NCI-H82 (cell line): ENCODE measurements around the gene PLA2G12B.
"Not testable (repeated sequence)": the region's sequence is repeated elsewhere in the genome, so short reads cannot be mapped to it uniquely, and the experiment has no call there.

Experiments
- DNase-seq: peaks from one replicate; lab custom pipeline; 2025; lab: John Stamatoyannopoulos, UW

Gene PLA2G12B, protein sequence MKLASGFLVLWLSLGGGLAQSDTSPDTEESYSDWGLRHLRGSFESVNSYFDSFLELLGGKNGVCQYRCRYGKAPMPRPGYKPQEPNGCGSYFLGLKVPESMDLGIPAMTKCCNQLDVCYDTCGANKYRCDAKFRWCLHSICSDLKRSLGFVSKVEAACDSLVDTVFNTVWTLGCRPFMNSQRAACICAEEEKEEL

DNA sequence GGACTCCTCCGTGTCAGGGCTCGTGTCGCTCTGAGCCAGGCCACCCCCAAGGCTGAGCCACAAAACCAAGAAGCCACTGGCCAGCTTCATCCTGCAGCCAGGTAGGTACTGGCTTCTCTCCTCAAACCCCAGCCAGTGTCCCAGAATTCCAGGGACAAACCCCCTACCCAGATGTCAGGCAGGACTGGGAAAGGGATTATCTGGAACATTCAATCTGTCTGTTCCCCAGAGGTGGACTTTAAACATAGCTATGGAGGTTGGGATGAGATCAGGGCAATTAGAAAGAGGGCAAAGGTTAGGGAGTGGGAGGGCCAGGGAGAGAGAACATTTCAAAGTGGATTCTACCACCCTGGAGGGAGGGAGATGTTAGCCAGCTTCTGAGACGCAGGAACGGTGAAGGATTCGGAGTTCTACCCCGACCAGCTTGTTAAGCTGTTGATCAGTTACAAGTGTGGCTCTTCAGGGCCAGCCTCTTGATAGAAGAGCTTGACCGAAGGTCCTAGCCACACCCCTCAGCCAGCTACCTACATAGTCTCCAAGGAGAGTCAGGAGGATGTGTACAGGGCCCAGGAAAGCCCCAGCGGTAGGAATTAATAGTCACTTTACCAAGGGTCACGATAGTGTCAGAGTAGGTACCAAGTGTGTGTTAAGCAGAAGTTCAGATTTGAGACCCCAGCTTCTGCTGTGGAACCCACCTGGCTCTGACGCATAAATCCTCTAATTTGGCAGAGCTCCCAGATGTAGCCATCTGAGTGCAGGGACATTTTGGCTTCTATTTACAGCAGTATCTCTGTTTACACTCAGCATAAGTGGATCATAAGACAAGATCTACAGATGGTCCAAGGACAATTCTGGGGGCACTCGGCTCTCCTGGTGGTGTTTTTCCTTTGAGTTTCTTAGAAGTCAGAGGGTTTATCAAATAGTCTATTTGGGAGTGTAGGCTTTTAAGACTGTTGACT is at the start of gene PLA2G12B:
Gene PLA2G12B, minus strand, starts transcription at position 211 of the 959 bp plus-strand sequence. Its CDS starts 121 bp downstream, at position 90.
- DNase-seq: peak; percentile 97

DNA sequence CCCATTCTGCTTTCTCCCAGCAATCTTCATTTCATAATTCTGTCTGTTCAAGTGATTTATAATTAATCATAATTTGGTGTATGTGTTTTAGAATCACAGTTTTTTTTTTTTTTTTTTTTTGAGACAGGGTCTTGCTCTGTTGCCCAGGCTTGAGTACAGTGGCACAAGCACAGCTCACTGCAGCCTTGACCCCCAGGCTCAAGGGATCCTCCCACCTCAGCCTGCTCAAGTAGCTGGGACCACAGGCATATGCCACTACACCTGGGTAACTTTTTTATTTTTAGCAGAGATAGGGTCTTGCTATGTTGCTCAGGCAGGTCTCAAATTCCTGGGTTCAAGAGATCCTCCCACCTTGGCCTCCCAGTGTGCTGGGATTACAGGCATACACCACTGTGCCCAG is 49.2 kb upstream of the PLA2G12B start:
- no peak for DNase-seq

DNA sequence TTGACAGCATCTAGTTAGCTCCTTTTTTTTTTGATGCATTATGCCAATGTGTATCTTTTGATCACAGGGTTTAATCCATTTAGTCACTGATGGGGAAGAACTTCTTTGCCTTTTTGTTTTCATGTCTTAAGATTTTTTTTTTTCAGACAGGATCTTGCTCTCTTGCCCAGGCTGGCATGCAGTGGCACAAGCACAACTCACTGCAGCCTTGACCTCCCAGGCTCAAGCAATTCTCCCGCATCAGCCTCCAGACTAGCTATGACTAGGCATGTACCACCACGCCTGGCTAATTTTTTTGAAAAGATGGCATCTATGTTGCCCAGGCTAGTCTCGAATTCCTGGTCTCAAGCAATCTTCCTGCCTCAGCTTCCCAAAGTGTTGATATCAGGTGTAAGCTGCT is 46.4 kb upstream of the PLA2G12B start:
- no peak for DNase-seq

DNA sequence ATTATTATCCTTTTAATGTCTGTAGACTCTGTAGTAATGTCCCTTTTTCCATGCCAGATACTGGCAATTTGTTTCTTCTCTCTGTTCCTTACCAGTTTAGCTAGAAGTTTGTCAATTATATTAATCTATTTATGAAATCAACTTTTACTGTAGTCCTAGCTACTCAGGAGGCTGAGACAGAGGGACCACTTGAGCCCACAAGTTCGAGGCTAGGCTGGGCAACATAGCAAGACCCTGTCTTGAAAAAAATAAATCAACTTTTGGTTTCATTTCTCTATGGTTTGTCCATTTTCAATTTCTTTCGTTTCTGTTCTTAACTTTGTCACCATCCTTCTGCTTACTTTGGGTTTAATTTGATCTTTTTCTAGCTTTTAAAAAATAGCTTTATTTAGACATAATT is 42.5 kb upstream of the PLA2G12B start:
- DNase-seq: no peak

DNA sequence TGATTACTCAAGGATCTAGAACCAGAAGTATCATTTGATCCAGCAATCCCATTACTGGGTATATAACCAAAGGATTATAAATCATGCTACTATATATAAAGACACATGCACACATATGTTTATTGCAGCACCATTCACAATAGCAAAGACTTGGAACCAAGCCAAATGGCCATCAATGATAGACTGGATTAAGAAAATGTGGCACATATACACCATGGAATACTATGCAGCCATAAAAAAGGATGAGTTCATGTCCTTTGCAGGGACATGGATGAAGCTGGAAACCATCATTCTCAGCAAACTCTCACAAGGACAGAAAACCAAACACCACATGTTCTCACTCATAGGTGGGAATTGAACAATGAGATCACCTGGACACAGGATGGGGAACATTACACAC is 40.9 kb upstream of the PLA2G12B start:
- not testable (repeated sequence) for DNase-seq

DNA sequence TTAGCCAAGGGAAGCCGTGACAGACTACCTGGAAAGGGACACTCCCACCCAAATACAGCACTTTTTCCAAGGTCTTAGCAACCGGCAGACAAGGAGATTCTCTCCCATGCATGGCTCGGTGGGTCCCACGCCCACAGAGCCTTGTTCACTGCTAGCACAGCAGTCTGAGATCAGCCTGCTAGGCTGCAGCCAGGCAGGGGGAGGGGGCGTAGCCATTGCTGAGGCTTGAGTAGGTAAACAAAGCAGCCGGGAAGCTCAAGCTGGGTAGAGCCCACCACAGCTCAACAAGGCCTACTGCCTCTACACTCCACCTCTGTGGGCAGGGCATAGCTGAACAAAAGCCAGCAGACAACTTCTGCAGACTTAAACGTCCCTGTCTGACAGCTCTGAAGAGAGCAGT is 35.2 kb upstream of the PLA2G12B start:
- not testable (repeated sequence) for DNase-seq

DNA sequence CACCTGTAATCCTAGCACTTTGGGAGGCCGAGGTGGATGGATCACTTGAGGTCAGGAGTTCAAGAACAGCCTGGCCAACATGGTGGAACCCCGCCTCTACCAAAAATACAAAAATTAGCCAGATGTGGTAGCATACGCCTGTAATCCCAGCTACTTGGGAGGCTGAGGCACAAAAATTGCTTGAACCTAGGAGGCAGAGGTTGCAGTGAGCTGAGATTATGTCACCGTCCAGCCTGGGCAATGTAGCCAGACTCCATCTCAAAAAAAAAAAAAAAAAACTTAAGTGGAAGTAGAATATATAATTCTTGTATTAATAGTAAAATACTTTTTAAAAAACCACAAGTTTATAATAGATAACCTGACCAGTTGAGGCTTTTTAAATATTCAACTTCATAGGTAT is 30.0 kb upstream of the PLA2G12B start:
- not testable (repeated sequence) for DNase-seq

DNA sequence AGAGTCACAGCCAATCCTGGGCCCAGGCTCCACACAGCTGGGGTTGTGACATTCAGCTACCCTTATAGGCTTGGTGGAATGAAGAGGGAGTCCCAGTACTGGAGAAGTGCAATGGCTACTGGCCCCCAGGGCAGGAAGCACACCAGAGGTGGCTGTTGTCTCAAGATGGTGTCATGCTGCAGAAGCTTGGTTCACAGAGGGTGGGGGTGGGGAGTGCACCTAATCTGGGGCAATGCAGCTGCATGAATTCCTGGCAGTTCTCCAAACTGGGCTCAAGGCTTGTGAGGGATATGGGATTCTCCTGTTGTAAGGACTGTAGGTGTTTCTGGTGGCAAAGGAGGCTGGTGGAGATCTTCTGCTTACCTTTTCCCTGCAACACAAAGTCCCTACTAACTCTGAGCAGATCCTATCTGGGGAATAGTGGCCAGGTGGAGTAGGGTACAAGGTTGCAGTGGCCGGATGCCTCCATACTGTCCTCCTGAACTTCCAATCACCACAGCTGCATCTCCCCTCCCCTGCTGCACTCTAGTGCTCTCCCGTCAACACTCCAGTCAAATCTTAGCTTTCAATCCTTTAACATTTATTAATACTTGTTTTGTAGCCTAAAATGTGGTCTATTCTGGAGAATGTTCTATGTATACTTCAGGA is 27.4 kb upstream of the PLA2G12B start:
- DNase-seq: peak; percentile 55

DNA sequence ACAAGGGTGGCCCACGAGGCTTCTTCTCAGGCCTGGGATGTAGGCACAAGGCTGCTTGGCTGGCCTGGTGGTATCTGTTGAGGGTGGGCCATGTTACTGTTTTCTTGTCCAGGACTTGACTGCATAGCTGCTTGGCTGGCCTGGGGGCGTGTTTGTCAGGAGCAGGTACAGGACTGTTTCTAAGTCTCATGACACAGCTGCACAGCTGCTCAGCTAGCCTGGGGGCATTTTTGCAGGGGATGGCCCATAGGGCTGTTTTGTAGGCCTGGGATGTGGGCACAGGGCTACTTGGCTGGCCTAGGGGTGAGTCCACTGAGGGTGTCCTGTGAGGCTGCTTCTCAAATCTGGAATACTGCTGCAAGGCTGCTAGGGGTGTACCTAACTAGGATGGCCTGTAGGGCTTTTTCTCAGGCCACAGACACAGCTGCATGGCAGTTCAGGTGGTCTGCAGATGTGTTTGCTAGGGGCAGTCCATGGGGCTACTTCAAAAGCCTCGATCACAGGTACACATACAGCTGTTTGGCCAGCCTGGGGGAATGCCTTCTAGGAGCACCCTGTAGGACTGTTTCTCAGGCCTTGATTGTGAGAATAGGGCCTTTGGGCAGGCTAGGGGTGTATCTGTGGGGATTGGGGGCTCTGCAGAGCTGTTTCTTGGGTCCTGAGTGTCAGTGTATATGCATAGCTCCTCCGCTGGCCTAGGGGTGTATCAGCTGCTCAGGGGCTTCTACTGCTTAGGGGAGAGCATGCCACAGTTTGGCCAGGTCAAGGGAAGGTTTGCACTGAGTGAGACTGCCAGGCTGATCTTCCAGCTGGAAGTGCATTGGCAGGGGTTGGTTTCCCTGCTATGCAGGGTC is 26.6 kb upstream of the PLA2G12B start:
- no peak for DNase-seq

DNA sequence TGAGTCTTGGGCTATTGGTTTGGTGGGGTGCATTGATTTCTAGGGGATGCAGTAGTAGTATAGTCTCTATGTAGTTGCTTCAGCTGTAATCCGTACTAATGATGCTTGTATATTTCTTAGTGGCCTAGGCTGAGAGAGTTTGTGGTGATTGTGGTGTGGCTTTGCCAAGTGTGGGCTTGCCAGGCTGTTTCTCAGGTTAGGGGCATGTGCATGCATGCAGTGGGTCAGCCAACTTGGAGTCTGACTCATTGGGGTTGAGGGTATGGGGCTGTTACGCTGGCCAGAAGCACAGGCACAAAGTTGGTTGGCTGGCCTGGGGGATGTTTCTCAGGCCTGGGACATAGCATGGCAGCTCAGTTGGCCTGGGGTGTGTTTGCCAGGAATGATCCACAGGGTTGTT is 25.7 kb upstream of the PLA2G12B start:
- no peak for DNase-seq

DNA sequence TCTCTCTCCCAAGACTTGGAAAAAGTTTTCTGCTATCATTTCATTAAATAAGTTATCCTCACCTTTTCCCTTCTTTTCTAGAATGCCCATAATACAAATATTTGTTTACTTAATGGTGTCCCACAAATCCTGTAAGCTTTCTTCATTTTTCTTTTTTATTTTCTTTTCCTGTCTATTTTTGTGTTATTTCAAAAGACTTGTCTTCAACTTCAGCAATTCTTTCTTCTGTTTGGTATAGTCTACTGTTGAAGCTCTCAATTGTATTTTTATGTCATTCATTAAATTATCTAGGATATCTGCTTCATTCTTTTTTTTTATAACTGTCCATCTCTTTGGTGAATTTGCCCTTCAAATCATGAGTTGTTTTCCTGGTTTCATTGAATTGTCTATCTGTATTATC is 25.1 kb upstream of the PLA2G12B start:
- no peak for DNase-seq

DNA sequence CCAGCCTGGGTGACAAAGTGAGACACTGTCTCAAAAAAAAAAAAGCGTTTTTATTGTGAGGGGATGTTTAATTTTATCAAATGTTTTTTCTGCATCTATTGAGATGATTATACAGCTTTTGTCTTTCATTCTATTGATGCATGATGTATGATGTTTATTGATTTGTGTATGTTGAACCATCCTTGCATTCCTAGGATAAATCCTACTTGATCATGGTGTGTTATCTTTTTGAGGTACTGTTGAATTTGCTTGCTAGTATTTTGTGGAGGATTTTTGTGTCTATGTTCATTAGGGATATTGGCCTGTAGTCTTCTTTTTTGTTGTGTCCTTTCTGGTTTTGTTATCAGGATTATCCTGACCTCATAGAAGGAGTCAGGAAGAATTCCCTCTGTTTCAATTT is 22.3 kb upstream of the PLA2G12B start:
- DNase-seq: no peak

DNA sequence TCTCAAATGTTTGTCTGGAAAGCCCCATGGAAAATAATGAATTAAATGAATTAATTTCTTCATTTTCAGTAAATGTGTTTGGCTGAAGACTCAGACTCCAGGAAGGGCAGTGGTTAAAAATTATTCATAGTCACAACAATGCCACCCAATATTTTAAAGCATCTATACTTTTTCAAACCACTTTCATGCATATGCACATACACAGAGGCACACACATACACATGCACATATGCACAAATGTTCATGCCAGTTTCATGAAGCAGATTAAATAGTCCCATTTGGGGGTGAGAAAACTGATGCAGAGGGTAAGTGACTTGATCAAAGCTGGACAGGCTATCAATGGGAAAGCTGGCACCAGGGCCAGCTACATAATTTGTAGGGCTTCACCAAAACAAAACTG is 1.4 kb upstream of the PLA2G12B start:
- DNase-seq: no peak

DNA sequence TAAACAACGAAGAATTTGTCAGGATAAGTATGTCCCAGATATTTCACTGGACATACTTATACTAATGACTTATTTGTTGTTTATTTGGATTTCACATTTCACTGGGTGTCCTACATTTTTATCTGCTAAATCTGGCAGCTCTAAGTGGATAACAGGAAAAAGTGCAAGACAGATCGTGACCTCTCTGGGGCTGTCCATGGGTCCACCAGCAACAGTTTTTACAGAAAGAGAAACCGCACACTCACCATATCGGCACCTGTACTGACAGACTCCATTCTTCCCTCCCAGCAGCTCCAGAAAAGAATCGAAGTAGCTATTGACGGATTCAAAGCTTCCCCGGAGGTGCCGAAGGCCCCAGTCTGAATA is 393 bp downstream of the PLA2G12B start:
- DNase-seq: no peak

DNA sequence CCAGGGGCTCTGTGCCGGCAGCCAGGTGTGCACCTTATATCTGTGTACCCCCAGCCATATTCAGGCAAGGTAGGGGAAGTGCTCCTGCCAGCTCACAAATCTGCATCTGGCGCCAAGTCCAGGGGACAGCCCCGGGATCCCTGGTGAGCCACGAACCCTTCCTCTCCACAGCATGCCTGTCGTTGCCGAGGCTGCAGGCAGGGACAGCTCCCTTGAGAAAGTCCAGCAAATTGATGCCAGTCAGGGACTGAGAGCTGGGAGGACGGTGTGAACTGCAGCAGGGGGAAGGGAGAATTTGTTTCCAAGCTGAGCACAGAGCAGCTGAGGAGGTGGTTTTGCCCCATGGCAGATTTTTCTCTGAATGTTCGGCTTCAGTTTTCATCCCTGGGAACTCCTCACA is 919 bp downstream of the PLA2G12B start:
- peak; percentile 36 for DNase-seq

DNA sequence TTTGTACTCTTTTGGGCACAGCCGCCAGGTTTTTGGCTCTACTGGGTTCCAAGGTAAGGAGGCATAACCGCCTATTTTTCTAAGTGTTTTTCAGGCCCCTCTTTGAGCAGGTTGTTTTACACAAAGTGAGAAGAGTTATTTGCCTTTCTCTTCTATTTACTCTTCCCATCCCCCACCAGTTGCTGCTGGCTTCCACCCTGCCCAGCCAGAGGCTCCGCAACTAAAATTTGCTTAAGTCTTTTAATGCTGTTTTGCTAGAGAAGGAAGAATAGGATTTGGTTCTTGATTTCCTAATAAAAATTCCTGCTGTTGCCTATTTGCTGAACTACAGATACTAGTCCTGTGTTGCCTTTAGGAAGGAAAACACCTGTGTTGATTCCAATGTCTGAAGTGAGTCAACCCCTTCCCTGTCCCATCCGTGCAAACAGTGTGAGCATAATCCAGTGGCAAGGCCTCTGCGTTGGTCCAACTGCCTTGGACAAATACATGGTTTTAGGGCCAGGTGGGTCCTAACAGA is 1.9 kb downstream of the PLA2G12B start:
- peak; percentile 58 for DNase-seq

DNA sequence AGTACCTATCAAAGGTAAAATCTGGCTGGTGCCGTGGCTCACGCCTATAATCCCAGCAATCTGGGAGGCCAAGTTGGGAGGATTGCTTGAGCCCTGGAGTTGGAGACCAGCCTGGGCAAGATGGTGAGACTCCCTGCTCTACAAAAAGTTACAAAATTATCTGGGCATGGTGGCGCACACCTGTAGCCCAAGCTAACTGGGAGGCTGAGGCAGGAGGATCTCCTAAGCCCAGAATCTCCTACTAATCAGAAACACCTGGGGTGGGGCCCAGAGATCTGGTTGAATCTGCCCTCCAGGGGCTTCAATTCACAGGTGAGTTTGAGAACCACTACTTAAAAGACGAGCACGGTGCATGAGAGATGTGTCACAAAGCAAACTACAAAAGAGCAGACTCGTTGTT is 2.4 kb downstream of the PLA2G12B start:
- DNase-seq: no peak

DNA sequence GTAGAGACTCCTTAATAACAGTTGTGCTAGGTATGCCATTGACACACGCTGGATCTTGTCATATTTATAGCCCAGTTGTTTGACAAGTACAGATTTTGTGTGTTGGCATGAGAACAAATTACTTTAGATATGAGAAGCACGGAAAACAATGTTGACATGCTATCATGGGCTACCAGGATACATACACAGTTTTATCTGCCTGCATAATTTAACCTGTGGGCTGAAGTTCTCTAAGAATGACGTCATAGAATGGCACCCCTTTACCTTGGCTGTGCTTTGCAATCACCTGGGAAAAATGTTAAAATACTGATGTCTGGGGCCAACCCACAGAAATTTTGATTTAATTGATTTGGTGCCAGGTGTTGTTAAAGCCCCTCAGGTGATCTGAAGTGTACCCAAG is 2.8 kb downstream of the PLA2G12B start:
- no peak for DNase-seq

DNA sequence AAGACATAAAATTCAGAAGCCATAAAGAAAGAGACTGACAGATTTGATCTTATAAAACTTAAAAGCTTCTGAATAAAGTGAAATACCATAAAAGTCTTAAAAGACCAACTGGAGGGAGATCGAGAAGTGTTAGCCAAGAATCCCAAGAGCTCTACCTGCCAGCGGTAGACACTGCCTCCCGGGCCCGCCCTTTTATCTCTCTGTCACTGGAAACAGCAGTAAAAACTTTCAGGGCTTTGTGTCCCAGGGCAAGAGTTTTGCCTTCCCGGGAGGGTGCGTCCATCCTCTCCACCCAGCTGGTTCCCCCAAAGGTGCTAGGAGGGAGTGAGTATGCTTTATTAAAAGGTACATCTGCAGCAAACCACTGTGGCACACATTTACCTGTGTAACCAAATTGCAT is 5.8 kb downstream of the PLA2G12B start:
- DNase-seq: no peak

DNA sequence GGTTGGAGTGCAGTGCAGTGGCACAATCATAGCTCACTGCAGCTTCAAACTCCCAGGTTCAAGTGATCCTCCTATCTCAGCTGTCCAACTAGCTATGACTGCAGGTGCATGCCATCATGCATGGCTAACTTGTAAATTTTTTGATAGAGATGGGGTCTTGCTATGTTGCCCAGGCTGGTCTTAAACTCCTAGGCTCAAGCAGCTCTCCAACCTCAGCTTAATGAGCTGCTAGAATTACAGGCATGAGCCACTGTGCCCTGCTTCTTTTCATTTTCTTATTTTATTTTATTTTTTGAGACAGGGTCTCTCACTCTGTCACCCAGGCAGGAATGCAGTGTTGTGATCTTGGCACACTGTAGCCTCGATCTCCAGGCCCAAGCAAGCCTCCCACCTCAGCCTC is 7.6 kb downstream of the PLA2G12B start:
- no peak for DNase-seq

DNA sequence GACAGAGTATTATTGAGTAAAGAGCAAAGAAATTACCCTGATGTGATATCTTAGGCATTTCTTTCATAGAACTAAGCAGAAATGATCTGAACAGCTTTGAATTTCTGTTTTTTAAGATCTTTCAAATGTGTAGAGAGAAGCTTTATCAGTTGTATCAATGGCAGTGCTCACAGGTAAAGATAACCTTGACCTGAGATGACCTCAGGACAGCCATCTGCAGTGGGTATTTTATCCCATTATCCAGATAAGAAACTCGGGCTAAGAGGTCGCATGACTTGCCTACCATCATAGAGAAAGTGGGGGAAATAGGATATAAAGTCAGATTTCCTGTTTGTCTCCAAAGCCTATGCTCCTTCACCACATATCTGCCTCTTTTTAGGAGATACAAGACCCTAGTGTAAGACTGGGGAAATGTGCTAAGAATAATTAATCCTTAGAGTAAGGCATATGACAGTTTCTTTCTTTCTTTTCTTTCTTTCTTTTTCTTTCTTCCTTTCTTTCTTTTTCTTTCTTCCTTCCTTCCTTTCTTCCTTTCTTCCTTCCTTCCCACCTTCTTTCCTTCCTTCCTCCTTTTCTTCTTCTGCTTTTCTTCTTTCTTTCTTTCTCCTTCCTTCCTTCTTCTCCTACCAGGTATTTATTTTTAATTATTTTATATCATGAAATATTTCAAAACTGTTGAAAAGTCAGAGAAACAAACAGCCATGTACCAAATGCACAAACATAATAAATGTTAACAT is 10.9 kb downstream of the PLA2G12B start:
- DNase-seq: peak; percentile 39
